Lung (tissue), 12 donors: ENCODE data around the gene SLC17A2. TPM values are rescaled to one million over a fixed set of nuclear protein-coding genes. Genes with fewer than 3 reads are reported as not detected.

ENCODE experiments used
- ATAC-seq: fragments of 200-7000 bp; cut with Tn5 transposase; one replicate; pipeline ENCODE4 v1.9.1; 2020; ENCODE audit warnings: moderate number of reproducible peaks; ENCODE audit not compliant: insufficient read depth, low FRiP score
- DNase-seq, 3 donors: peaks; one replicate each; pipeline ENCODE4 v3.0.0-alpha.2; 2013 to 2017
- H3K27ac ChIP-seq, 2 donors: one replicate each; pipeline ENCODE4 v1.5.1; 2013; ENCODE audit warnings: mild to moderate bottlenecking in 2 of 2, moderate library complexity in 2 of 2, control low read depth in 1 of 2, inconsistent platforms in 1 of 2, low read depth in 1 of 2, low read length in 1 of 2
- H3K27me3 ChIP-seq, 3 donors: one replicate each; pipeline ENCODE4 v1.5.1; 2013; ENCODE audit warnings: low read length in 2 of 3; ENCODE audit not compliant: control insufficient read depth in 3 of 3, insufficient read depth in 3 of 3
- H3K36me3 ChIP-seq, 4 donors: one replicate each; pipeline ENCODE4 v1.5.1; 2013; ENCODE audit warnings: low read length in 4 of 4, mild to moderate bottlenecking in 1 of 4, moderate library complexity in 1 of 4; ENCODE audit not compliant: control insufficient read depth in 4 of 4, insufficient read depth in 4 of 4
- H3K4me1 ChIP-seq, 5 donors: one replicate each; pipeline ENCODE4 v1.5.1; 2013; ENCODE audit warnings: low read length in 5 of 5, mild to moderate bottlenecking in 2 of 5, moderate library complexity in 1 of 5; ENCODE audit not compliant: control insufficient read depth in 5 of 5, insufficient read depth in 5 of 5
- H3K4me3 ChIP-seq: one replicate; pipeline ENCODE4 v1.5.1; 2013; ENCODE audit warnings: mild to moderate bottlenecking, control low read depth, moderate library complexity
- H3K9ac ChIP-seq, 2 donors: one replicate each; pipeline ENCODE4 v1.5.1; 2013; ENCODE audit warnings: low read length in 2 of 2, control low read depth in 1 of 2; ENCODE audit not compliant: insufficient read depth in 1 of 2
- H3K9me3 ChIP-seq, 4 donors: one replicate each; pipeline ENCODE4 v1.5.1; 2013; ENCODE audit warnings: low read length in 3 of 4, mild to moderate bottlenecking in 1 of 4, moderate library complexity in 1 of 4; ENCODE audit not compliant: control insufficient read depth in 4 of 4, insufficient read depth in 3 of 4
- CTCF ChIP-seq: IDR thresholded peaks from 2 replicates; pipeline ENCODE4 v1.5.1; 2012; ENCODE audit warnings: mild to moderate bottlenecking; ENCODE audit errors: control extremely low read depth, extremely low read depth
- WGBS, 2 donors: extraction: QIAGEN DNeasy Blood & Tissue Kit; methylation state at CpG; one replicate each; pipeline ENCODE4 v1.1.7; 2013; 5-methylcytosine and 5-hydroxymethylcytosine counted together
- polyA plus RNA-seq, 2 donors: library from polyadenylated mRNA; stranded (reverse); fragments of 200-250 nt; gene quantifications; one replicate each; pipeline ENCODE4 v1.2.1, GENCODE V29; 2013
- total RNA-seq, 2 donors: library from RNA; depleted of rRNA in 1 of 2; stranded (reverse); fragments of >200 nt in 1 of 2; gene quantifications; one replicate each; pipeline ENCODE4 v1.2.1, GENCODE V29; 2014 to 2021
- donor health status: control.
- donor health status: control.
- donor health status: Bipolar disorder and iron deficiency.
- donor health status: healthy.
- donor health status: DM: yes; HTN: yes; CAD: no.

Gene SLC17A2
- total and polyA plus RNA-seq, 4 donors, result not detected

GRCh38 chr6:25868436-25869183, 61.9 kb downstream of the SLC17A2 start:
- Histone ChIP-seq H3K9me3 (no peaks in the 10 kb centered on the region), H3K36me3 (no peaks in the 10 kb centered on the region), H3K9ac (no peak overlapping the region), H3K27me3 (no peaks in the 10 kb centered on the region), H3K4me3 (no peak overlapping the region), H3K27ac (no peak overlapping the region), H3K4me1 (no peaks in the 10 kb centered on the region)
- TF ChIP-seq CTCF, result no peak
- ATAC-seq (no peak), DNase-seq (no peak)
- WGBS, 2 donors, result 69 to 89% methylated on average over 3 of the region's 3 CpGs

GRCh38 chr6:25866011-25866410, 64.5 kb downstream of the SLC17A2 start:
- no peak overlapping the region for H3K4me3 ChIP-seq
- H3K9me3 ChIP-seq, result no peaks in the 10 kb centered on the region
- H3K27me3 ChIP-seq, result no peaks in the 10 kb centered on the region
- no peak for ATAC-seq
- no peaks in the 10 kb centered on the region for H3K4me1 ChIP-seq
- no peak overlapping the region for H3K9ac ChIP-seq
- no peaks in the 10 kb centered on the region for H3K36me3 ChIP-seq
- no peak for DNase-seq
- 11 to 20% methylated on average over 3 of the region's 3 CpGs for WGBS, 2 donors
- H3K27ac ChIP-seq, result no peak overlapping the region
- no peak for TF ChIP-seq CTCF

GRCh38 chr6:25863360-25863759, 67.1 kb downstream of the SLC17A2 start:
- no peak for DNase-seq
- H3K9ac ChIP-seq, result no peak overlapping the region
- no peak overlapping the region for H3K4me3 ChIP-seq
- no peaks in the 10 kb centered on the region for H3K27me3 ChIP-seq
- H3K36me3 ChIP-seq, result no peaks in the 10 kb centered on the region
- no peak for ATAC-seq
- H3K9me3 ChIP-seq, result no peaks in the 10 kb centered on the region
- H3K4me1 ChIP-seq, result no peaks in the 10 kb centered on the region
- WGBS, 2 donors, result 63 to 90% methylated on average over 2 of the region's 2 CpGs
- no peak for TF ChIP-seq CTCF
- H3K27ac ChIP-seq, result no peak overlapping the region

Other genes starting within 250 kb of the SLC17A2 start
- gene SLC17A4, start 175.9 kb downstream of the SLC17A2 start, total RNA-seq, result not detected
- not detected for gene SLC17A4, start 175.9 kb downstream of the SLC17A2 start, polyA plus RNA-seq
- gene SLC17A1, start 98.6 kb downstream of the SLC17A2 start, total RNA-seq, result not detected
- gene SLC17A1, start 98.6 kb downstream of the SLC17A2 start, polyA plus RNA-seq, result not detected
- gene SLC17A3, start 56.4 kb downstream of the SLC17A2 start, total RNA-seq, result not detected
- gene SLC17A3, start 56.4 kb downstream of the SLC17A2 start, polyA plus RNA-seq, result not detected
- 10 to 100 TPM; 12.7 to 18.0 TPM for gene TRIM38, start 32.1 kb upstream of the SLC17A2 start, total RNA-seq
- gene TRIM38, start 32.1 kb upstream of the SLC17A2 start, polyA plus RNA-seq, result 1 to 10 TPM; 7.2 to 7.5 TPM
- gene HFE, start 156.7 kb upstream of the SLC17A2 start, total RNA-seq, result 10 to 100 TPM in 1 of 2 donors, 1 to 10 TPM in 1; 8.3 to 10.7 TPM
- gene HFE, start 156.7 kb upstream of the SLC17A2 start, polyA plus RNA-seq, result 1 to 10 TPM; 3.1 to 5.7 TPM